ENCODE measurements around the gene EBNA1BP2.

DNA sequence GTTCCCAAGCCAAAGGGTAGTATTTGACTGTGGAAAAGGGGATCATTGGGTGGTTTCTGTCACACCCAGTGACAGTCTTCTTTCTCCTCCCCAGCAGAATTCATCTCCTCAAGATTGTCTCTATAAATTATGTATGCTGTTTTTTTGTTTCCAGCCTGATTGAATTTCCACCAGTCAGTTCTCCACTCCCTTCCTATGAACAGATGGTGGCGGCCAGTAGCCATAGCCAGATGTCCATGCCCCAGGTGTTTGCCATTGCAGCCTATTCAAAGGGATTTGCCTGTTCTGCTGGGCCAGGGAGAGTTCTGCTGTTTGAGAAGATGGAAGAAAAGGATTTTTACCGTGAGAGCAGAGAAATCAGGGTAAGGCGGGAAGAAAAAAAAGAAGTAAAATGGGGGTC lies 12.9 kb upstream of the EBNA1BP2 start:
- TF ChIP-seq CTCF (IDR thresholded peaks at IDR 0.05; ENCODE audit: poor library complexity, severe bottlenecking) (no peak), POLR2AphosphoS5 (IDR thresholded peaks at IDR 0.05) (no peak), EZH2 (IDR thresholded peaks at IDR 0.05; ENCODE audit: borderline replicate concordance, insufficient read depth, low read length, poor library complexity, severe bottlenecking) (no peak), RAD21 (conservative IDR thresholded peaks at IDR 0.05) (no peak), EP300 (conservative IDR thresholded peaks at IDR 0.05; ENCODE audit: poor library complexity, severe bottlenecking) (no peak), SMC3 (conservative IDR thresholded peaks at IDR 0.05; ENCODE audit: poor library complexity) (no peak), MXI1 (conservative IDR thresholded peaks at IDR 0.05; ENCODE audit: poor library complexity, severe bottlenecking) (no peak), TAF1 (IDR thresholded peaks at IDR 0.05; ENCODE audit: low read depth) (no peak)
- TF ChIP-seq, protein P1, sequence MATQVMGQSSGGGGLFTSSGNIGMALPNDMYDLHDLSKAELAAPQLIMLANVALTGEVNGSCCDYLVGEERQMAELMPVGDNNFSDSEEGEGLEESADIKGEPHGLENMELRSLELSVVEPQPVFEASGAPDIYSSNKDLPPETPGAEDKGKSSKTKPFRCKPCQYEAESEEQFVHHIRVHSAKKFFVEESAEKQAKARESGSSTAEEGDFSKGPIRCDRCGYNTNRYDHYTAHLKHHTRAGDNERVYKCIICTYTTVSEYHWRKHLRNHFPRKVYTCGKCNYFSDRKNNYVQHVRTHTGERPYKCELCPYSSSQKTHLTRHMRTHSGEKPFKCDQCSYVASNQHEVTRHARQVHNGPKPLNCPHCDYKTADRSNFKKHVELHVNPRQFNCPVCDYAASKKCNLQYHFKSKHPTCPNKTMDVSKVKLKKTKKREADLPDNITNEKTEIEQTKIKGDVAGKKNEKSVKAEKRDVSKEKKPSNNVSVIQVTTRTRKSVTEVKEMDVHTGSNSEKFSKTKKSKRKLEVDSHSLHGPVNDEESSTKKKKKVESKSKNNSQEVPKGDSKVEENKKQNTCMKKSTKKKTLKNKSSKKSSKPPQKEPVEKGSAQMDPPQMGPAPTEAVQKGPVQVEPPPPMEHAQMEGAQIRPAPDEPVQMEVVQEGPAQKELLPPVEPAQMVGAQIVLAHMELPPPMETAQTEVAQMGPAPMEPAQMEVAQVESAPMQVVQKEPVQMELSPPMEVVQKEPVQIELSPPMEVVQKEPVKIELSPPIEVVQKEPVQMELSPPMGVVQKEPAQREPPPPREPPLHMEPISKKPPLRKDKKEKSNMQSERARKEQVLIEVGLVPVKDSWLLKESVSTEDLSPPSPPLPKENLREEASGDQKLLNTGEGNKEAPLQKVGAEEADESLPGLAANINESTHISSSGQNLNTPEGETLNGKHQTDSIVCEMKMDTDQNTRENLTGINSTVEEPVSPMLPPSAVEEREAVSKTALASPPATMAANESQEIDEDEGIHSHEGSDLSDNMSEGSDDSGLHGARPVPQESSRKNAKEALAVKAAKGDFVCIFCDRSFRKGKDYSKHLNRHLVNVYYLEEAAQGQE (IDR thresholded peaks at IDR 0.05; ENCODE audit: borderline replicate concordance), result no peak

All from neural cell (in vitro differentiated cells).